GM21717 (cell line): ENCODE results near the gene FBLN2.
"Not testable (repeated sequence)": the region's sequence is repeated elsewhere in the genome, so short reads cannot be mapped to it uniquely, and the experiment has no call there.

Source experiments
- ATAC-seq: cut with Tn5 transposase; IDR thresholded peaks from one replicate; pipeline ENCODE4 v1.9.1; 2021; ENCODE audit warnings: mild to moderate bottlenecking, moderate library complexity; ENCODE audit not compliant: unreplicated experiment

The FBLN2 gene

GRCh38 chr3:13548696-13549622 is at the start of gene FBLN2:
FBLN2 (plus strand) TSS chr3:13549125; CDS start chr3:13570356, 21,231 bp downstream.
- ATAC-seq: no peak

DNA sequence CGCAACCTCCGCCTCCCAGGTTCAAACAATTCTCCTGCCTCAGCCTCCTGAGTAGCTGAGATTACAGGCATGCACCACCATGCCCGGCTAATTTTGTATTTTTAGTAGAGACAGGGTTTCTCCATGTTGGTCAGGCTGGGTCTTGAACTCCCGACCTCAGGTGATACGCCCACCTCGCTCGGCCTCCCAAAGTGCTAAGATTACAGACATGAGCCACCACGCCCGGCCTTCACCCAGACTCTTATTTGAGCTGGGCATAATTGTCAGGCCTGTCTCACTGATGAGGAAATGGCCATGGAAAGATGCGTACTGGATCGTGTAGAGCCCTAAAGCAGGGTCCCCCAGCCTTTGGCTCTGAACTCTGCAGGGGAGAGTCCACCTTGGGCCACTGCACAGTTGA is 49.7 kb upstream of the FBLN2 start:
- not testable (repeated sequence) for ATAC-seq

DNA sequence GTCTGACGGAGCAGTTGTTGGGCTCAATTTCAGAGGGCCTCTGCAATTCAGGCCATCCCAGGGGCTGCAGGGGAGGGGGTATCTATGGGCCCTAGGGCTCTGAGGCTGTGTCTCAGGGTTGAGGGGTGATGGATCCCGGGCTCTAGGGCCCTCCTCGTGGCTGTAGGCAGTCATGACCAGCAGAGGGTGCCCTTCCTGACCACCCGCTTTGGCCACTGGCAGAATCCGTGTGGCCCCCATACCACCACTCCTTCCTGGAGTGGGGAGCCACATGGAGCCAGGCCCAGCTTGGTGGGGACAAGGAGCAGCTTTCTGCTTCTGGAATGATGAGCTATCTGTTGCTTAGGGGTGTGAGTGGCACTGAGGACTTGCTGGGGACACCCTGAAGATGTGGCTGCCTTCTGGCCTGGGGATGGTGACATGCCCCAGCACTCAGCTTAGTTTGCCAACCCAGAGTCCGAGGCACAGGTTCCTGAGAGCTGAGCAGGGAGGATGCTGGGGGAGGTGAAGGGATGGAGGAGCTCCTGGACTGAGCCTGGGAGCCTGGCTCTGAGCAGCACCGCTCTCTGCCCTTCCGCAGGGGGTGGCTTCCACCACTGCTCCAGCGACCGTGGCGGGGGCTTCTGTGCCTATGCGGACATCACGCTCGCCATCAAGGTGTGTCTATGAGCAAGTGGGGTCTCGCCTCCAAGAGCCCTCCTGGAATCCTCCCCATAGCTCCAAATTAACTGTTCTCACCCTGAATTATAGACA is 48.6 kb upstream of the FBLN2 start:
- no peak for ATAC-seq

GRCh38 chr3:13501056-13501455 is 47.9 kb upstream of the FBLN2 start:
- ATAC-seq: no peak

GRCh38 chr3:13501521-13501920 is 47.4 kb upstream of the FBLN2 start:
- no peak for ATAC-seq

DNA sequence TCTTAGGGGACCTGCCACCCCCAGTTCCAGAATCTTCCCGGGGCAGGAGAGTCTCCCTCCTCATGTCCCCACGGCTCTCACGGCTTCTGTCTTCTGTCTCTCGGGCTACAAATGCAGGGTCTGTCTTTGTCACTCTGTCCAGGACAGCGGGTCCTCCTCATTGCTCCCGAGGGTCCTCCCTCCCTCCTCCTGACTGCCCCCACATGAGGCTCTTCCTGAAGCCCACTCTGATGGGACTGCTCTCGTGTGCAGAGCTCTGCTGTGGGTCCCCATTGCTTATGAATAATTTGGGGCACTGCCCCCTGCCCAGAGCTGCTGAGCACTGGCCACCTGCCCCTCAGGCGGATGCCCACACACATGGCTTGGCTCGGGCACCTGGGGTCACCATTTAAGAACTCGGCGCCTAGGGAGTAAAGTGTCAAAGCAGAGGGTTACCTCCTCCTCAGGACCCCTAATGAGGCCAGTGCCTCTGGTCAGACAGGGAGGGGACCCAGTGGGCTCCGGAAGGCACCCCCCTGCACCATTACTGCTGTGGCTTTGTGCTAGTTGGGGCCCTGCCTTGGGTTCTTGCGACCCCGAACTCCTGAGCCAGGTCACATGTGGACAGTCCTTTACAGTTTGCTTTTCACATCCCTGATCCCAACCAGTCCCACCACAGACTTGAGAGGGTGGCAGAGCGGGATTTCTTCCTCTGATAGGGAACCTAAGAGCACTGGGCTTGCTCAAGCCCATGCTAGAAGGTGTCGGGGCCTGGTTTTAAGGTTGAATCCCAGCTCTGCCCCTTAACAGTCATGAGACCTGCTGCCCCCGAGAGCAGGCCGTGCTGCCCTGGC is 46.8 kb upstream of the FBLN2 start:
- no peak for ATAC-seq

DNA sequence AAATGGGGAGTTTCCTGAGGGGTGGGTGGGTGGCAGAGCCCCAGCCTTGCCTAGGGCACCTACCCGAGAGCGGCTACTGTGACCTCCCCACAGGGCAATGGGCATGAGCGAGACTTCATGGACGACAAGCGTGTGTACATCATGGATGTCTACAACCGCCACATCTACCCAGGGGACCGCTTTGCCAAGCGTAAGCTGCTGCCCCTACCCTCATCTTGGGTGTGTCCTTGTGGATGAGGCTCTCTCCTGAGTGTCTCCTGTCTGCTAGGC is 46.2 kb upstream of the FBLN2 start:
- no peak for ATAC-seq

- no peak for ATAC-seq
Measured at GRCh38 chr3:13504161-13504831, 44.6 kb upstream of the FBLN2 start.

DNA sequence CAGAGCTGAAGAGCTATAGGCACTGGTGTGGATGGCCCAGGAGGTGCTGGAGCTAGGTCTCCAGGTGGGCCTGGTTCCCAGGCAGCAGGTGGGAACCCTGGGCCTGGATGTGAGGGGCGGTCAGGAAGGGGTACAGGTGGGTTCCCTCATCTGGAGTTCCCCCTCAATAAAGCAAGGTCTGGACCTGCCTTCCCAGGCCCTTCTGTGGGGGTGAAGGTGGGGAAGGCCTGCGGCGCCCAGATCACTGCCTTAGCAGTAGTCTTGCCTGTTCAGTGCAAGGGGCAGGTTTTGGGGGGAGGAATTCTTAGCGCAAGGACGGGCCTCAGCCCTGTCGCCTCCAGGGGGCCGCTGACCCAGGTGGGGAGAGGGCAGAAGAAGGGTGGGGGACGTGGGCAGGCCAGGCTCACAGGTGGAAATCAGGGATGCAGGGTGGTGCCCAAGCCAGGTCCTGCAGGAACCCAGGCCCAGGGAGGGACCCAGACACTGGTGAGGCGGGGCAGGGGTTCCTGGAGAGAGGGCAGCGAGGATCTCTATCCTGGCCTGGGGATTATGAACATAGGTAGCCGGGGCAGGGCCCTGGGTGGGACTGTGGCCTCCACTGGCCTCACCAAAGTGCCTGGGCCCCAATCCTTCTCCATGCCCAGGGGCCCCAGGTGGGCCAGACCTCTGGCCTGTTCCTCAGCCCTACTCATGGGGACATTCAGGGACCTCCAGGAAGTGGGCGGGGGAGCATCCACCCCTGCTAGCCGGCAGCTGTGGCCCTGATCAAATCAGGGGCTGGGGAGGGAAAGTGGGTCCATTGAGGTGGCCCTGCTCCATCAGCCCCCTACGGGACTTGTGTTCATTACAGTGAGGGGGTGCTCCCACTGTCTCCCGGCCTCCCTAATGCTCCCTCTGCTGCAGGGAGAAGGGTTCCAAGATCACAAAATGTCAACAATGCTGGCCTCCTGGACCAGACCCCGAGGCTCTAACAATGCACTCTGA is 43.5 kb upstream of the FBLN2 start:
- no peak for ATAC-seq

DNA sequence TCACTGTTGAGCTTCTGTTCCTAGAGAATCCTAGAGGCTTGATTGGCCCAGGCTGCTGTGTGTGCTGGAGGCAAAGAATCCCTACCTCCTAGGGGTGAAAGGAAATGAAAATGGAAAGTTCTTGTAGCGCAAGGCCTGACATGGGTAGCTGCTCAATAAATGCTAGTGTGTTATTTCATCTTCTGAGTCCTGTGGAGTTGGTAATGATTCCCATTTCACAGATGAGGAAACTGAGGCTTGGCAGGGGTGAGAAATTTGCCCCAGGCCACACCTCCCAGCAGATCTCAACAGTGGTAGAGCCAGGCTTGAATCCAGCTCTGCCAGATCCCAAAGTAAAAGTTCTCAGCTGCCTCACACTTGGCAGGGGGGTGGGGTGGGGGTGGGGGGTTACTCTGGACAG is 42.7 kb upstream of the FBLN2 start:
- ATAC-seq: no peak

- no peak for ATAC-seq
Measured at GRCh38 chr3:13506680-13507079, 42.2 kb upstream of the FBLN2 start.

DNA sequence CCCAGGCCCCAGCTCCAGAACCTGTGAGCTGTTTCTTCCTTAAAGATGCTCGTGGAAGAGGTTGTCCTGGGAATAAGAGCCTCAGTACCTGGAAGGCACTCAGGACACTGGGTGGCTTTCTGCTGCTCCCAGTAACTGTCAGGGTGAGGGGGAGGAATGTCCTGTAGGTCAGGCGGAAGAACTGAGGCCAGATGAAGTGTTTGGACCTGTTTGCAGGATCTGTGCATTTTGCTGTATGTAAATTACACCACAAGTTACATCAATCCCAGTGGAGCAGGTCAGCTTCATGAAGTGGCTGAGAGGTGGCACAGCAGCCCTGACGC is 41.7 kb upstream of the FBLN2 start:
- ATAC-seq: no peak

DNA sequence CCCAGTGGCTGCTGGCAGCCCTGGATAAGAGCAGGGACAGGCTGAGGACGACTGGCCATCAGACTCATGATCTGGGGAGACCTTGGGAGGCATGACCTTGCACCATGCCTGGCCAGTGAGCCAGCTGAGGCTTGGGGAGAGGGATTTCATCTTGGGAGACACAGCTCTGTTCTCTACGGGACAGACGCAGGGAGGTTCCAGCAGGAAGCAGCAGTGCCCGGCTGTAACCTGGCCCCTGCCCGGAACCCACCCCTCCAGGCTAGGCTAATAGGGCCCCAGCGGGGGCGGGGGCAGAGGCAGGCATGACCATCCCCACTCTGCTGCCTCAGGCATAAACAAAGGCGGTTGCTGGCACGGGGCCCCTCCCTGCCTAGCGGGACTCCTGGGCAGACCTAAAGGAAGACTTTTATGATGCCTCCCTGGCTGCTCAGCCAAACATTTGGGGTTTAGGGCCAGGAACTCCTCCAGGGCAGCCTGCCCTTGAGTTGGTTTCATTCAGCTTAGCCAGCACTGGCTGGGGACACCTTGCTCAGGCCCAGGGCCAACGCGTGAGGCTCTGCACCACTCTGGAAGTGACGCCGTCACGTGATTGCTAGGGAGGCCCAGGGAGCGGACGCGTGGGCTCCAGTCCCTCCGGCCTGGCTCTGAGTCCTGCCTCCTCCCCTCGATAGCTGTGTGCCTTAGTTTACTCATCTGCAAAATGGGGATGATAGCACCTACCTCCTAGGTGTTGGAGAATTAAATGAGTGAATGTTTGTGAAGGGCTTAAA is 41.2 kb upstream of the FBLN2 start:
- no peak for ATAC-seq

DNA sequence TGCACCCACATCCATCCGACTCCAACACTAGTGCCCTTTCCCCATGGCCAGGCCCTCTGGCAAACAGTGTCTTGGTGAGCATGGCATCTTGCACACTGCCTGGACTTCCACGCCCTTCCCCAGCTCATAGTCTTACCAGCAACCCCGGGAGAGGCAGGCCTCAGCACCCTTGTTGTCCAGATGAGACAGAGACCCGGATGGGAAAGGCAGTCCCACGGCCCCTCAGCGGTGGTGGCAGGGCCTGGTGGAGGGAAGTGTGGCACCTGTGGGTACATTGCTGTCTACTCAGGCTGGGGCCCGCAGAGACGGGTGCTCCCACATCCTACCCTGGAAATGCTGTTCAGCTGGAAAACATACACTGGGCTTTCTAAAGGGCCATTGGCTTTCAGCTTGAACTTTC is 40.4 kb upstream of the FBLN2 start:
- ATAC-seq: no peak

DNA sequence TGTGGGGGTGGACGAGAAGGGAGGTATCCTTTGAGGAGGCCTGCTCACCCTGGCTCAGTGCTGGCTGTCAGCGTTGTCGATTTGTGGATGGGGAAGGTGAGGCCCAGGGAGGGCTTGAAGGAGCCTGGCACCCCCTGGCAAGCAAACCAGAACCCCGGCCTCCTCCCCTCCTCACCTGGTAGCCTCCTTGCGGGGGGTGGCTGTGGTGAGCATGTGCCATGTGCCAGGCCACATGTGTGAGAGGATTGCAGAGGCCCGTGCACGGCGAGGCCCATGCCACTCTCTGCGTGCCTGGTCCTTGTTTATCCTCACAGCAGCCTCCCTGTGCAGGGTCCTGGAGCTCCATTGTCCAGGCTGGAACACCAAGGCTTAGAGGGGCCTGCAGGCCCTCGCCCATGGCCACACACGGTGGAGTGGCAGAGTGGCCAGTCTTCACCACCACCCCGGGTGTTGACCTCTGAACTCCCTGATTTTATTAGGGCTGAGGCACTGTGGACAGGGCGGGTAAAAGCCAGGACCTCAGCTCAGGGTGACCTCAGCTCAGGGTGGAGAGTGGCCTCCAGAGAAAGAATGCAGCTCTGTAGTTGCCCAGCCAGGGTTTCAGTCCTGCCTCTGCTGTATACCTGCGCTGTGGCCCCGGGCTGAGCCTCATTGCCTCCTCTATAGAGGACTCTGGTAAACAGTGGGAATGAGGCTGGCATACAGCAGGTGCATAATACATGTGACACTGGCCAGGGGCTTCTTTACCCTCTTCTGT is 39.7 kb upstream of the FBLN2 start:
- ATAC-seq: no peak

GRCh38 chr3:13509816-13510192 is 39.1 kb upstream of the FBLN2 start:
- no peak for ATAC-seq

DNA sequence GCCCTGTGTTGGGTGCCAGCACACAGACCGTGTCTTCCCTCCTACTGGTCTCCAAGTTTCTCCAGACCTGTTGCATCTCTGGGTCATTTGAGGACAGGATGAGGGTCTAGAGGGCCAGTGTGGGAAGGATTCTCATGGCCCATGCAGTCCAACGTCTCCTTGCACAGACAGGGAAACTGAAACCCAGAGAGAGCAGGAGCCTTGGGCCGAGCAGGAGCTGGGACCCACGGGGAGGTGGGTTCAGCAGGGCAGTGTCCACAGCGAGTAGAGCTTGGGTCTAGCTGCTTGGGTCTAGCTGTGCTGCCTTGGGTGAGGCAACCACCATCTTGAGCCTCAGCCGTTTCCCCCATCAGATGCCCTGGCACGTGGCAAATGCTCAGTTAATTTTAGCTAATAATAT is 36.5 kb upstream of the FBLN2 start:
- no peak for ATAC-seq
